Parathyroid adenoma (tissue), 2 donors: ENCODE data around the gene SMPD3.
A peak's percentile ranks its signal among the peaks of the same experiment; 100 is the strongest.

ENCODE experiments used
- H2AFZ ChIP-seq: fragments of 300-600 bp; sonication (generic); one replicate; pipeline ENCODE4 v1.7.0; 2017; ENCODE audit warnings: antibody characterized with exemption, mild to moderate bottlenecking
- H3K27ac ChIP-seq: fragments of 300-600 bp; sonication (generic); one replicate; pipeline ENCODE4 v1.7.0; 2017
- H3K27me3 ChIP-seq: fragments of 300-600 bp; sonication (generic); one replicate; pipeline ENCODE4 v1.7.0; 2017; ENCODE audit warnings: low read length; ENCODE audit not compliant: control insufficient read depth, insufficient read depth
- H3K36me3 ChIP-seq: fragments of 300-600 bp; sonication (generic); one replicate; pipeline ENCODE4 v1.7.0; 2017; ENCODE audit warnings: low read length; ENCODE audit not compliant: control insufficient read depth, insufficient read depth
- H3K4me1 ChIP-seq: fragments of 300-600 bp; sonication (generic); one replicate; pipeline ENCODE4 v1.7.0; 2017; ENCODE audit warnings: control low read depth
- H3K4me2 ChIP-seq: fragments of 300-600 bp; sonication (generic); one replicate; pipeline ENCODE4 v1.7.0; 2017; ENCODE audit warnings: low read length
- H3K4me3 ChIP-seq: fragments of 300-600 bp; sonication (generic); one replicate; pipeline ENCODE4 v1.7.0; 2017; ENCODE audit warnings: low read depth, low read length
- H3K79me2 ChIP-seq: fragments of 300-600 bp; sonication (generic); one replicate; pipeline ENCODE4 v1.7.0; 2017; ENCODE audit warnings: control low read depth
- H3K9ac ChIP-seq: fragments of 300-600 bp; sonication (generic); one replicate; pipeline ENCODE4 v1.7.0; 2017; ENCODE audit warnings: mild to moderate bottlenecking
- H3K9me3 ChIP-seq: fragments of 300-600 bp; sonication (generic); one replicate; pipeline ENCODE4 v1.7.0; 2017; ENCODE audit warnings: low read length; ENCODE audit not compliant: control insufficient read depth
- TF ChIP-seq, protein P1 (sequence below): fragments of 300-600 bp; sonication (generic); IDR thresholded peaks from one replicate; pipeline ENCODE4 v1.7.0; 2017; ENCODE audit warnings: antibody characterized with exemption, mild to moderate bottlenecking
- donor health status: primary hyperparathyroidism.

Gene SMPD3

DNA sequence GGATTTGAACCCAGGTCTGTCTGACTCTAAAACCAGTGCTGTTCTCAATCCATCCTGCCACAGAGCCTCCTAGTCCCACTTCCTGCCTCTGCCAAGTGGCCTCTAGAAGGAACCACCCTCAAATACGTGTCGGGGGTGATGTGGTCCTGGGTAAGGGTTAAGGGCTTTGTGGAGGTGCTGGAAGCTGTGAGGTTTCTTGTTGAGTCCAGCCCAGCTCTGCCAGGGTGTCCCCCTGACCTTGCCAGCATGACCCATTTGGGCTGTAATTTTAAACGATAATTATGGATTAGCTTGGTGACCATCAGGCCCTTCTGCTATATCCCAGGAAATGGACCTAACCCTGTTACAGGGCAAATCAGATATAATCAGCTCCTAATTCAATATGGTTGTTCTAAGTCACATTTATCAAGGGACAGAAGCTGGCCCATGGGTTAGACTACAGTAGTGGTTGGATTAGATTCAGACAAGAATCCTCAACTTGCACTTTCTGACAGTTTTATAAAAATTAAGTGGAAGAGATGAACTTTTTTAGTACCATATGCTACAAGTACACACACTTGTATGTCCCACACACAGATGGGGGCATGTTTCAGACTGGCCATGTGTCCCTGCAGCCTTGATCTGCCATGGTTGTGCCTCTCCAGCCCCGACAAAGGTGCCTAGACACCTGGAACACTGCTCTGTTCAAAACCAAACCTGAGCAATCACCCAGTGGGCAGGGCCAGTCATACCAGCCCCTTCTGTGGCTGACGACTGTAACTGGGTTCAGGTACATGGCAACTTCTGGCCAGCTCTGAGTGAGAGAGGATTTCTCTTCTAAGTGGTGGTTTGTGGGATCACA, 48.0 kb downstream of the SMPD3 start:
- H3K36me3 ChIP-seq, result no peaks in the 10 kb centered on the region
- no peak overlapping the region for H3K4me3 ChIP-seq
- TF ChIP-seq, protein P1, sequence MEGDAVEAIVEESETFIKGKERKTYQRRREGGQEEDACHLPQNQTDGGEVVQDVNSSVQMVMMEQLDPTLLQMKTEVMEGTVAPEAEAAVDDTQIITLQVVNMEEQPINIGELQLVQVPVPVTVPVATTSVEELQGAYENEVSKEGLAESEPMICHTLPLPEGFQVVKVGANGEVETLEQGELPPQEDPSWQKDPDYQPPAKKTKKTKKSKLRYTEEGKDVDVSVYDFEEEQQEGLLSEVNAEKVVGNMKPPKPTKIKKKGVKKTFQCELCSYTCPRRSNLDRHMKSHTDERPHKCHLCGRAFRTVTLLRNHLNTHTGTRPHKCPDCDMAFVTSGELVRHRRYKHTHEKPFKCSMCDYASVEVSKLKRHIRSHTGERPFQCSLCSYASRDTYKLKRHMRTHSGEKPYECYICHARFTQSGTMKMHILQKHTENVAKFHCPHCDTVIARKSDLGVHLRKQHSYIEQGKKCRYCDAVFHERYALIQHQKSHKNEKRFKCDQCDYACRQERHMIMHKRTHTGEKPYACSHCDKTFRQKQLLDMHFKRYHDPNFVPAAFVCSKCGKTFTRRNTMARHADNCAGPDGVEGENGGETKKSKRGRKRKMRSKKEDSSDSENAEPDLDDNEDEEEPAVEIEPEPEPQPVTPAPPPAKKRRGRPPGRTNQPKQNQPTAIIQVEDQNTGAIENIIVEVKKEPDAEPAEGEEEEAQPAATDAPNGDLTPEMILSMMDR, result no peak
- H3K4me2 ChIP-seq, result no peak overlapping the region
- H3K27ac ChIP-seq, result no peak overlapping the region
- H3K9me3 ChIP-seq, result no peaks in the 10 kb centered on the region
- H3K27me3 ChIP-seq, result no peaks in the 10 kb centered on the region
- H3K4me1 ChIP-seq, result no peaks in the 10 kb centered on the region
- no peak overlapping the region for H3K9ac ChIP-seq
- H3K79me2 ChIP-seq, result no peaks in the 10 kb centered on the region
- no peak overlapping the region for H2AFZ ChIP-seq

DNA sequence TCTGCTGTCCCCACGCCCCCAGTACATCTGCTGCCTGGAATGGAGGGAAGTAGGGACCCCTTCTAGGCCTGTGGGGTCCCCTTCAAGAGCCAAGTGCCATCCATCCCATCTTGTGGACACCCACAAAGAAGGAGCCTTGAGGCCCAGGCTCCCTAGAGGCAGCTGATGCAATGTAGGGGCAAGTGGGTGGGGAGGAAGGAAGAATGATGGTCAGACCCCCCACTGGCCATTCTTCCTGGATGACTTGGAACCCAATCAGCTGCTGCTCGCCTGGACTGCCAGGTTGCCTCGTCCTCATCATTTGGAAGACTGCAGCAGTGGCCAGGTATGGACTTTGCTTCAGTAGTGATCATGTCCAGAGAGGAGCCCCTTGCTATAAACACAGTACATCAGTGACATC, 48.9 kb downstream of the SMPD3 start:
- no peak overlapping the region for H2AFZ ChIP-seq
- no peaks in the 10 kb centered on the region for H3K4me1 ChIP-seq
- no peak overlapping the region for H3K27ac ChIP-seq
- H3K9me3 ChIP-seq, result no peaks in the 10 kb centered on the region
- no peak overlapping the region for H3K9ac ChIP-seq
- no peaks in the 10 kb centered on the region for H3K27me3 ChIP-seq
- H3K4me2 ChIP-seq, result no peak overlapping the region
- no peak overlapping the region for H3K4me3 ChIP-seq
- no peaks in the 10 kb centered on the region for H3K36me3 ChIP-seq
- TF ChIP-seq, protein P1, result no peak
- H3K79me2 ChIP-seq, result no peaks in the 10 kb centered on the region

DNA sequence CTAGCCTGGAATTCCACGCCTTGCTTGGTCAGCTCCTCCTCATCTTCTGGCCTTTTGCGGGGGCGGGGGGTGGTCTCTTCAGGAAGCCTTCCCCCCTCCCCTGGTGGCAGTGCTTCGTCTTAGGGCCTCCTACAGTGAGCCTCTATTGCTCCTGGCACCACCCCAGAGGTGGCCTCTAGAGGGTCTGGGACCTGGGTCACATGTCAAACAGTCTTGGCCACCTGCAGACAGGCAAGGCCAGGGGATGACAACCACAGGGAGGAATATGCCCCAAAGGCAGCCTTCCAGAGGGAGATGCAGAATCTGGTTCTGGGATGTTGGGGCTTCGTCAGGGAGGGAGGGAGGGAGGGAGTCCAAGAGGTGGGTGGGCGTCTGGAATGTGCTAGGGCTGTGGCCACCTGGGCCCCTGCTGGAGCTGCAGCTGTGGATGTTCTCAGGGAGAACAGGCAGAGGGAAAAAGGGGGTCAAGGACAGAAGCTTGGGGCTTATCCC, 50.6 kb downstream of the SMPD3 start:
- H2AFZ ChIP-seq, result no peak overlapping the region
- no peak overlapping the region for H3K4me2 ChIP-seq
- H3K36me3 ChIP-seq, result no peaks in the 10 kb centered on the region
- no peak overlapping the region for H3K9ac ChIP-seq
- TF ChIP-seq, protein P1, result no peak
- H3K79me2 ChIP-seq, result no peaks in the 10 kb centered on the region
- no peaks in the 10 kb centered on the region for H3K4me1 ChIP-seq
- H3K4me3 ChIP-seq, result no peak overlapping the region
- no peaks in the 10 kb centered on the region for H3K27me3 ChIP-seq
- H3K9me3 ChIP-seq, result no peaks in the 10 kb centered on the region
- no peak overlapping the region for H3K27ac ChIP-seq

DNA sequence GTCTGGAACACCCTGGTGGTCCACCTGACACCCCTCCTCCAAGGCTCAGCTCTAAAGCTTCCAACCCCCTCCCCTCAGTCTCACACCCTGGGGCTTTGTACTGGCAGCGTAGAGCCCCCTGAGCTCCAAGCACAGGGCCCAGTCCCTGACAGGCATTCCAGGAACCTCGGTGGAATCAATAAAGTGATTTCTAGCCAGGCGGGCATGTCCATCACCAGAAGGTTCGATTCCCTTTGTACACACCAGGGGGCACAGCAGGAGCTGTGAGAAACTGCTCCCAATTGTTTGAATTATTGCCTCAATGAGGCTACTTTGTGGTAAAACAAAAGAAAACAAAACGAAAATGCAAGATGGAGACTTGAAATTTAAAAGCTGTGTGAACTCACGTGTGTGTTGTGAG, 51.8 kb downstream of the SMPD3 start:
- TF ChIP-seq, protein P1, result peak; percentile 77
- H2AFZ ChIP-seq, result no peak overlapping the region
- no peaks in the 10 kb centered on the region for H3K27me3 ChIP-seq
- H3K4me3 ChIP-seq, result no peak overlapping the region
- H3K4me2 ChIP-seq, result no peak overlapping the region
- no peaks in the 10 kb centered on the region for H3K79me2 ChIP-seq
- H3K9ac ChIP-seq, result no peak overlapping the region
- H3K27ac ChIP-seq, result no peak overlapping the region
- no peaks in the 10 kb centered on the region for H3K9me3 ChIP-seq
- no peaks in the 10 kb centered on the region for H3K36me3 ChIP-seq
- no peaks in the 10 kb centered on the region for H3K4me1 ChIP-seq

DNA sequence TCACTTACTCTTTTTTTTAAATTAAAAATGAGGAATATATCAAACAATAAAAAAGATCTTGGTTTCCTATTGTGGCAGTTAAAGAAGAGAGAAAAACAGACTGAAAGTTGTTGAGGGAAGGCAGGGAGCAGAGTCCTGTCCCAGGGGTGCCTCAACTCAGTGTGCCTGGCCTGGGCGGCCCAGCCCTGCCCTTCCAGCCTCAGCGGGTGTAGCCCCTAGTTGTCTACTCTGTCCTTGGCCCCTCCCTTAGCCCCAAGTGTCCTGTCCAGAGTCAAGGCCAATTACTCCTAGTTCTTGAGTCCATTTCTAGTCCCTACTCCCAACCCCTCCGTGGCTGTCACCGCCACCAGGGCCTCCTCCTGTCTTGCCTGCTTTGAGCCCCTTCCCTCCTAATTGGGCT, 52.5 kb downstream of the SMPD3 start:
- no peaks in the 10 kb centered on the region for H3K4me1 ChIP-seq
- TF ChIP-seq, protein P1, result no peak
- H3K27ac ChIP-seq, result no peak overlapping the region
- no peak overlapping the region for H3K4me2 ChIP-seq
- H3K36me3 ChIP-seq, result no peaks in the 10 kb centered on the region
- H3K9ac ChIP-seq, result no peak overlapping the region
- H2AFZ ChIP-seq, result no peak overlapping the region
- H3K4me3 ChIP-seq, result no peak overlapping the region
- no peaks in the 10 kb centered on the region for H3K27me3 ChIP-seq
- H3K79me2 ChIP-seq, result no peaks in the 10 kb centered on the region
- no peaks in the 10 kb centered on the region for H3K9me3 ChIP-seq
